ENCODE results near the gene UGT1A10. TPM values are rescaled to one million over a fixed set of nuclear protein-coding genes. Genes with fewer than 3 reads are reported as not detected.
"Not testable (repeated sequence)": the region's sequence is repeated elsewhere in the genome, so short reads cannot be mapped to it uniquely, and the experiment has no call there.

The UGT1A10 gene
- total RNA-seq, 1 donor from 2014 or later = not detected

- no peaks in the 10 kb centered on the region for H3K9me3 Mint-ChIP-seq (ENCODE audit: unreplicated experiment)
- H3K36me3 Mint-ChIP-seq (ENCODE audit: low read depth, unreplicated experiment) = no peaks in the 10 kb centered on the region
- no peak for TF ChIP-seq CTCF (IDR thresholded peaks at IDR 0.05; ENCODE audit: unreplicated experiment)
- no peaks in the 10 kb centered on the region for H3K27me3 Mint-ChIP-seq (ENCODE audit: unreplicated experiment)
- no peak for DNase-seq (ENCODE audit: low spot score)
- H3K27ac Mint-ChIP-seq (ENCODE audit: unreplicated experiment) = no peak overlapping the region
- H3K4me3 Mint-ChIP-seq (ENCODE audit: unreplicated experiment) = no peak overlapping the region
- H3K4me1 Mint-ChIP-seq (ENCODE audit: unreplicated experiment) = no peaks in the 10 kb centered on the region
Observed at GRCh38 chr2:233639860-233640259, 3.6 kb downstream of the UGT1A10 start.

DNA sequence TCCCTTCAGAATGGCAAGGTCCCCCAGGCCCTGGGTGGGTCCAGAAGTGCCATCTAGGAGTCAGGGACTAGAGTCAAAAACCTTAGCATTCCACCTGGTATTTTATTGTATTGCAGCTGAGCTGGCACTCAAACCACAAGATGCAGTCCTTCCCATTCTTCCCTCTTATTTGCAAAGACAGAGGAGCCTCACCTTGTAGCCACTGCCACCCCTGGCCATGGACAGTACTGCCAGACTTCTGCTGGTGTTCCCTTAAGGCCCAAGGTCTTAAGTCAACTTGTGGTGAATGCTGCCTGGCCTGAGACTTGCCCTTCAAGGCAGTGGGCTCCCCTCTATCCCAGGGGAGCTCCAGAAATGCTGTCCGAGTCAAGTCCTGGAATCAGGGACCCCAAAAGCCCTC is 6.9 kb downstream of the UGT1A10 start:
- Mint-ChIP-seq H3K4me1 (ENCODE audit: unreplicated experiment) (no peaks in the 10 kb centered on the region), H3K4me3 (ENCODE audit: unreplicated experiment) (no peak overlapping the region), H3K27me3 (ENCODE audit: unreplicated experiment) (peaks cover 2% of the 10 kb centered on the region), H3K27ac (ENCODE audit: unreplicated experiment) (no peak overlapping the region), H3K36me3 (ENCODE audit: low read depth, unreplicated experiment) (peaks cover 8% of the 10 kb centered on the region), H3K9me3 (ENCODE audit: unreplicated experiment) (no peaks in the 10 kb centered on the region)
- TF ChIP-seq CTCF (IDR thresholded peaks at IDR 0.05; ENCODE audit: unreplicated experiment) = no peak
- DNase-seq (ENCODE audit: low spot score) = no peak

DNA sequence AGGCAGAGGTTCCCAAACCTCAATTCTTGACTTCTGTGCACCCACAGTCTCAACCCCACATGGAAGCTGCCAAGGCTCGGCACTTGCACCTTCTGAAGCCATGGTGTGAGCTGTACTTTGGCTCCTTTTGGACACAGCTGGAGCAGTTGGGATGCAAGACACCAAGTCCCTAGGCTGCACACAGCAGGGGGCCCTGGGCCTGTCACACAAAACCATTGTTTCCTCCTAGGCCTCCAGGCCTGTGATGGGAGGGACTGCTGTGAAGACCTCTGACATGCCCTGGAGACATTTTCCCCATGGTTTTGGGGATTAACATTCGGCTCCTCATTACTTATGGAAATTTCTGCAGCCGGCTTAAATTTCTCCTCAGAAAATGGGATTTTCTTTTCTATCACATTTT is 9.8 kb downstream of the UGT1A10 start:
- H3K27ac Mint-ChIP-seq (ENCODE audit: unreplicated experiment); H3K27me3 Mint-ChIP-seq (ENCODE audit: unreplicated experiment); H3K4me3 Mint-ChIP-seq (ENCODE audit: unreplicated experiment); DNase-seq (ENCODE audit: low spot score); H3K36me3 Mint-ChIP-seq (ENCODE audit: low read depth, unreplicated experiment); H3K4me1 Mint-ChIP-seq (ENCODE audit: unreplicated experiment); H3K9me3 Mint-ChIP-seq (ENCODE audit: unreplicated experiment): not testable (repeated sequence)

- no peak overlapping the region for H3K4me3 Mint-ChIP-seq (ENCODE audit: unreplicated experiment)
- H3K27ac Mint-ChIP-seq (ENCODE audit: unreplicated experiment) = no peak overlapping the region
- no peak for DNase-seq (ENCODE audit: low spot score)
- H3K27me3 Mint-ChIP-seq (ENCODE audit: unreplicated experiment) = peaks cover 2% of the 10 kb centered on the region
- no peaks in the 10 kb centered on the region for H3K4me1 Mint-ChIP-seq (ENCODE audit: unreplicated experiment)
- H3K36me3 Mint-ChIP-seq (ENCODE audit: low read depth, unreplicated experiment) = peaks cover 8% of the 10 kb centered on the region
- no peaks in the 10 kb centered on the region for H3K9me3 Mint-ChIP-seq (ENCODE audit: unreplicated experiment)
- TF ChIP-seq CTCF (IDR thresholded peaks at IDR 0.05; ENCODE audit: unreplicated experiment) = no peak
Observed at GRCh38 chr2:233650981-233651380, 14.7 kb downstream of the UGT1A10 start.

GRCh38 chr2:233651430-233651829 is 15.2 kb downstream of the UGT1A10 start:
- Mint-ChIP-seq H3K9me3 (ENCODE audit: unreplicated experiment) (no peaks in the 10 kb centered on the region), H3K4me1 (ENCODE audit: unreplicated experiment) (no peaks in the 10 kb centered on the region), H3K27ac (ENCODE audit: unreplicated experiment) (no peak overlapping the region), H3K36me3 (ENCODE audit: low read depth, unreplicated experiment) (peaks cover 8% of the 10 kb centered on the region), H3K27me3 (ENCODE audit: unreplicated experiment) (peaks cover 2% of the 10 kb centered on the region), H3K4me3 (ENCODE audit: unreplicated experiment) (no peak overlapping the region)
- TF ChIP-seq CTCF (IDR thresholded peaks at IDR 0.05; ENCODE audit: unreplicated experiment) = no peak
- no peak for DNase-seq (ENCODE audit: low spot score)

DNA sequence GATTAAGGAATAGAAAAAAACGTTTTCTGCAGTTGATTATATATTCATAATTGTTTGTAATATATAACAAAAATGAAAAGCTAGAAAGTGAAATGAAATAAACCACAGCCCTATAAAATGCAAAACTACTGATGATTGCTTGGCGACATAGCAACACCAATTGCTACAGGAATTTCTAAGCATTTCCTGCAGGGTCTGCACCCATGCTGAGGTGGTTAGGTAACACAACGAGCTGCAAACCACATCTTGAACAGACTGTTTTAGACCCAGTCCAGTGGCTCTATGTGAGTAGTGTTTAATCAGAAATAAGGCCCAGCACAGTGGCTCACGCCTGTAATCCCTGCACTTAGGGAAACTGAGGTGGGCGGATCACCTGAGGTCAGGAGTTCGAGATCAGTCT is 18.3 kb downstream of the UGT1A10 start:
- no peak overlapping the region for H3K27ac Mint-ChIP-seq (ENCODE audit: unreplicated experiment)
- H3K4me3 Mint-ChIP-seq (ENCODE audit: unreplicated experiment) = no peak overlapping the region
- H3K9me3 Mint-ChIP-seq (ENCODE audit: unreplicated experiment) = no peaks in the 10 kb centered on the region
- H3K27me3 Mint-ChIP-seq (ENCODE audit: unreplicated experiment) = no peaks in the 10 kb centered on the region
- TF ChIP-seq CTCF (IDR thresholded peaks at IDR 0.05; ENCODE audit: unreplicated experiment) = no peak
- no peaks in the 10 kb centered on the region for H3K36me3 Mint-ChIP-seq (ENCODE audit: low read depth, unreplicated experiment)
- no peaks in the 10 kb centered on the region for H3K4me1 Mint-ChIP-seq (ENCODE audit: unreplicated experiment)
- DNase-seq (ENCODE audit: low spot score) = no peak
